ENCODE measurements around the gene KCNE3. TPM values are rescaled to one million over a fixed set of nuclear protein-coding genes. Genes with fewer than 3 reads are reported as not detected.

Gene KCNE3
- total and polyA plus RNA-seq, 9 of the 15 experiments (the other 6 are each of a cell fraction or from before 2014, with no cell fraction given), result 1.6 to 8.7 (median 6.2) TPM

DNA sequence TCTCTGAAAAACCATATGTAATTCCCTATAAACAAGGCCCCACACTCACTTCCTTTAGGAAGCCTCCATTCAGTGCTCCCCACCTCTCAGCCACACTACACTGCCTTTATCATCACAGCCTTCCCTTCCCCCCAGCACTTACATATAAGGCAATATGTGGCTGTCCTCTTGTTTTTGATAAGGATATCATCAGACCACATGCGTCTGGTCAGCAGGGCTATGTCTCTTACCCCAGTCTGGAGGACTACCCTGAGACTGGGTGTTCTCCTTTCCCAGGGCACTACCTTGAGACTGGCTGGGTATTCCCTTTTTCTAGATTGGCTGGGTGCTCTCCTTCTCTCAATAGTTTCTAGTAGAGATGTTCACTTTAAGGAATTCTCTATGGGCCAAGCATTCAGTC lies 7.8 kb downstream of the KCNE3 start (continued):
- TF ChIP-seq ZNF407 (IDR thresholded peaks at IDR 0.05; ENCODE audit: low read depth) (no peak), PYGO2 (tag; IDR thresholded peaks at IDR 0.05) (no peak), EHMT2 (IDR thresholded peaks at IDR 0.05) (no peak), FOXP4 (CRISPR knock-in tag; IDR thresholded peaks at IDR 0.05; ENCODE audit: borderline replicate concordance) (no peak), ZNF639 (CRISPR knock-in tag; conservative IDR thresholded peaks at IDR 0.05 in 1 of 2, IDR thresholded peaks at IDR 0.05 in 1 of 2) (no peak; a peak in 2 of 4 replicates), SAP30 (IDR thresholded peaks at IDR 0.05; ENCODE audit: borderline replicate concordance, insufficient read depth, low read depth, low read length, poor library complexity, severe bottlenecking) (no peak), E2F1 (CRISPR knock-in tag; IDR thresholded peaks at IDR 0.05) (no peak), NKRF (IDR thresholded peaks at IDR 0.05; ENCODE audit: borderline replicate concordance) (no peak), RFX7 (CRISPR knock-in tag; IDR thresholded peaks at IDR 0.05) (no peak), ZNF77 (CRISPR knock-in tag; IDR thresholded peaks at IDR 0.05) (no peak), CC2D1A (IDR thresholded peaks at IDR 0.05) (no peak; the same call in 1 of the 2 replicates), NEUROD1 (IDR thresholded peaks at IDR 0.05; ENCODE audit: borderline replicate concordance, low read depth, low read length, partially characterized antibody) (no peak)
